ENCODE results near the gene KAT6B. TPM values are rescaled to one million over a fixed set of nuclear protein-coding genes. Genes with fewer than 3 reads are reported as not detected.

KAT6B gene
- total RNA-seq, 1 experiment from 2014 or later = 21.8 TPM

GRCh38 chr10:75037171-75038153 is 211.1 kb downstream of the KAT6B start:
- H3K9me3 ChIP-seq (ENCODE audit: low read depth, low read length, poor library complexity, severe bottlenecking) = no peaks in the 10 kb centered on the region
- H3K27ac ChIP-seq (ENCODE audit: low read depth, low read length, poor library complexity, severe bottlenecking) = no peak overlapping the region
- no TSS peak for BruUV-seq (replicated peaks)
- POLR2A ChIA-PET (ENCODE audit: low non-redundant PET) = interaction anchor here (0.7 kb wide), 1 partner anchor 61 kb away, joined by 4 read pairs; no protein-coding TSS in a partner anchor
- TF ChIP-seq EZH2 (IDR thresholded peaks at IDR 0.05; ENCODE audit: borderline replicate concordance, low read depth, low read length, poor library complexity, severe bottlenecking) (no peak), CTCF (conservative IDR thresholded peaks at IDR 0.05; ENCODE audit: low read depth, low read length) (no peak)
- intact Hi-C loops (cut with micrococcal nuclease; ENCODE audit: unreplicated experiment) = no loop called here
- DNase-seq (ENCODE audit: low spot score) = no peak
- H3K4me3 ChIP-seq (ENCODE audit: low read depth, low read length, poor library complexity, severe bottlenecking) = no peak overlapping the region
- no peaks in the 10 kb centered on the region for H3K4me1 ChIP-seq (ENCODE audit: insufficient read depth, low read length, poor library complexity, severe bottlenecking)
- no peaks in the 10 kb centered on the region for H3K27me3 ChIP-seq (replicated peaks; ENCODE audit: insufficient read depth, low read depth, low read length, poor library complexity)
- CTCF ChIA-PET = no interaction called here
- H3K36me3 ChIP-seq (ENCODE audit: insufficient read depth, low read length, poor library complexity, severe bottlenecking) = no peaks in the 10 kb centered on the region

GRCh38 chr10:75038335-75038734 is 211.9 kb downstream of the KAT6B start:
- Histone ChIP-seq H3K4me1 (ENCODE audit: insufficient read depth, low read length, poor library complexity, severe bottlenecking) (no peaks in the 10 kb centered on the region), H3K4me3 (ENCODE audit: low read depth, low read length, poor library complexity, severe bottlenecking) (no peak overlapping the region), H3K27ac (ENCODE audit: low read depth, low read length, poor library complexity, severe bottlenecking) (no peak overlapping the region), H3K9me3 (ENCODE audit: low read depth, low read length, poor library complexity, severe bottlenecking) (no peaks in the 10 kb centered on the region), H3K27me3 (replicated peaks; ENCODE audit: insufficient read depth, low read depth, low read length, poor library complexity) (no peaks in the 10 kb centered on the region), H3K36me3 (ENCODE audit: insufficient read depth, low read length, poor library complexity, severe bottlenecking) (no peaks in the 10 kb centered on the region)
- no peak for TF ChIP-seq CTCF (conservative IDR thresholded peaks at IDR 0.05; ENCODE audit: low read depth, low read length)
- no peak for TF ChIP-seq EZH2 (IDR thresholded peaks at IDR 0.05; ENCODE audit: borderline replicate concordance, low read depth, low read length, poor library complexity, severe bottlenecking)
- intact Hi-C loops (cut with micrococcal nuclease; ENCODE audit: unreplicated experiment) = no loop called here
- ChIA-PET CTCF (no interaction called here), POLR2A (ENCODE audit: low non-redundant PET) (no interaction called here)
- BruUV-seq (replicated peaks) = no TSS peak
- DNase-seq (ENCODE audit: low spot score) = no peak

- no peaks in the 10 kb centered on the region for H3K27me3 ChIP-seq (replicated peaks; ENCODE audit: insufficient read depth, low read depth, low read length, poor library complexity)
- no TSS peak for BruUV-seq (replicated peaks)
- no peak for TF ChIP-seq CTCF (conservative IDR thresholded peaks at IDR 0.05; ENCODE audit: low read depth, low read length)
- no peak for TF ChIP-seq EZH2 (IDR thresholded peaks at IDR 0.05; ENCODE audit: borderline replicate concordance, low read depth, low read length, poor library complexity, severe bottlenecking)
- intact Hi-C loops (cut with micrococcal nuclease; ENCODE audit: unreplicated experiment) = no loop called here
- H3K4me1 ChIP-seq (ENCODE audit: insufficient read depth, low read length, poor library complexity, severe bottlenecking) = no peaks in the 10 kb centered on the region
- no peaks in the 10 kb centered on the region for H3K36me3 ChIP-seq (ENCODE audit: insufficient read depth, low read length, poor library complexity, severe bottlenecking)
- no peak overlapping the region for H3K4me3 ChIP-seq (ENCODE audit: low read depth, low read length, poor library complexity, severe bottlenecking)
- ChIA-PET POLR2A (ENCODE audit: low non-redundant PET) (no interaction called here), CTCF (no interaction called here)
- no peak overlapping the region for H3K27ac ChIP-seq (ENCODE audit: low read depth, low read length, poor library complexity, severe bottlenecking)
- DNase-seq (ENCODE audit: low spot score) = no peak
- H3K9me3 ChIP-seq (ENCODE audit: low read depth, low read length, poor library complexity, severe bottlenecking) = no peaks in the 10 kb centered on the region
Measured at GRCh38 chr10:75040576-75040975, 214.2 kb downstream of the KAT6B start.

All from A673 (cell line).